ENCODE results near the gene CD164. TPM values are rescaled to one million over a fixed set of nuclear protein-coding genes. Genes with fewer than 3 reads are reported as not detected.

Gene CD164
- total RNA-seq, 3 donors from 2014 or later = 337 to 845 (median 513) TPM

DNA sequence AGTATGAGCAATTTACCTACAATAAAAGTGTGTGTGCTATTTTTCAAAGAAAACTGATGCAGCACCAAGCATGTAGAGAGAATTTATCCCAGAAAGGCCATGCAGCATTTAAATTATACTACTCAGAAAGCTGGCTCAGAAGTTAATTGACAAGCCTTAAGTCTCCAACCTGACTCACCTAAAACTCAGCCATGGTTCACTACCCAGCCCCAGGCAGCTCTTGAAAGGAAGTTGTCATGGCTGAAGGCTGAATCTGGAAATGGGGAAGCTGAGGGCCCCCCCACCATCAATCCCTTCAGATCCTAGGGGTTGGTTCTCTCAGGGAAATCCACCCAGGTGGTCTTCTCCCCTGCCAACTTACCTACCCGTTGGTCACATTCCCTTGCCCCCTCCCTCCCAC, 38.5 kb upstream of the CD164 start:
- intact Hi-C loops (cut with DNase I, micrococcal nuclease) = no loop called here
- H3K4me3 ChIP-seq = no peak overlapping the region
- no peaks in the 10 kb centered on the region for H3K4me1 ChIP-seq (ENCODE audit: low read depth)
- DNase-seq (no peak), ATAC-seq (no peak)
- no peak for TF ChIP-seq CTCF (IDR thresholded peaks at IDR 0.05)
- no peaks in the 10 kb centered on the region for H3K9me3 ChIP-seq
- no peaks in the 10 kb centered on the region for H3K36me3 ChIP-seq (ENCODE audit: low read depth)

DNA sequence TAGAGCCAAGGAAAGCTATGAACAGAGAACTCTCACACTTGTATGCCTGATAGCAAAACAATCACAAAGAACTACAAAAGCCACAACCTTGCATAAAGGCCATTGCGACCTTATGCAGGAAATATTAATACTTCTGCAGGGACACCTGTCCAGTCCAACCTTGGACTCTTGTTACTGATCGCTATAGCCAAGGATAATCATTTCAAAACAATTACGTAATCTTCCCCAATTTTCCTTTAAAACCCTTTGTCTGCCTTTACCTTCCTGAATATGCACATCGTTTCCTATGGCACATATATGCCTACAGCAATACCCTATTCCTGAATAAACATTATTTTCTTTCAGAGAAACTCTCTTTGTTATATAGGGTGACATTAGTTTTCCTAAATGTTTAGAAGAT, 35.4 kb upstream of the CD164 start:
- TF ChIP-seq CTCF (IDR thresholded peaks at IDR 0.05) = no peak
- Histone ChIP-seq H3K4me1 (ENCODE audit: low read depth) (no peaks in the 10 kb centered on the region), H3K4me3 (no peak overlapping the region), H3K36me3 (ENCODE audit: low read depth) (no peaks in the 10 kb centered on the region), H3K9me3 (no peaks in the 10 kb centered on the region)
- DNase-seq = no peak
- no peak for ATAC-seq
- intact Hi-C loops (cut with DNase I, micrococcal nuclease) = no loop called here

DNA sequence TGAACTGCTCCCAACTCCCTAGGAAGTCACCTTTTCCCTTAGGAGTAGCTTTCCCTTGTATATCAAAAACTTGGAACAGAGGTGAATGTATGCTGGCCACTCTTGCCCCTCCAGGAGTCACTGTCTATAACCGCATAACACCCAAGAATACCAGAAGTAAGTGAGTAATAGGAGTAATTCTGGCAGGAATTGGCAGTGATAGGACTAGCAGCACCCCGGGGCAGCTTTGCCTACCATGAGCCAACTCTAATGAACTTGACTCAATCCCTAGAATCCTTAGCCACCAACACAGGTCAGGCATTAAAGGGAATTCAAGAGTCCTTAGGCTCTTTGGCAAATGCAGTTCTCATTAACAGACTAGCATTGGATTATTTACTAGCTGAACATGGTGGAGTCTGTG, 28.8 kb upstream of the CD164 start:
- intact Hi-C loops (cut with DNase I, micrococcal nuclease) = no loop called here
- no peak for TF ChIP-seq CTCF (IDR thresholded peaks at IDR 0.05)
- DNase-seq (no peak), ATAC-seq (no peak)
- no peaks in the 10 kb centered on the region for H3K4me1 ChIP-seq (ENCODE audit: low read depth)
- no peaks in the 10 kb centered on the region for H3K9me3 ChIP-seq
- no peak overlapping the region for H3K4me3 ChIP-seq
- H3K36me3 ChIP-seq (ENCODE audit: low read depth) = no peaks in the 10 kb centered on the region

DNA sequence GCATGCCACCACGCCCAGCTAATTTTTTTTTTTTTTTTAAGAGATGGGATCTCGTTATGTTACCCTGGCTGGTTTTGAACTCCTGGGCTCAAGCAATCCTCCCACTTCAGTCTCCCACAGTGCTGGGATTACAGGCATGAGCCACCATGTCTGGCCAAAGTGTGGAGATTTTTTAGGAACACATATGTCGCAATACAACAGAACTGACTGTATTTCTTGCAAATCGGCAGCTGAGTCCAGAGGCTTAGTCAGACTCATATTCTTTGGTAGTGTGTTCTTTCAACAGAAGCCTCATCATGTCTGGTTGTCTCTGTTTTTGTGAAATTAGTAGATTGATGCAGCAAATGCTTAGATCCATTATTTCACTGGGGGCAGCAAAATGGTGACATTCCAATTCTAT, 23.9 kb upstream of the CD164 start:
- intact Hi-C loops (cut with DNase I, micrococcal nuclease) = no loop called here
- Histone ChIP-seq H3K4me3 (no peak overlapping the region), H3K9me3 (no peaks in the 10 kb centered on the region), H3K4me1 (ENCODE audit: low read depth) (no peaks in the 10 kb centered on the region), H3K36me3 (ENCODE audit: low read depth) (no peaks in the 10 kb centered on the region)
- ATAC-seq = no peak
- TF ChIP-seq CTCF (IDR thresholded peaks at IDR 0.05) = no peak
- DNase-seq = no peak

DNA sequence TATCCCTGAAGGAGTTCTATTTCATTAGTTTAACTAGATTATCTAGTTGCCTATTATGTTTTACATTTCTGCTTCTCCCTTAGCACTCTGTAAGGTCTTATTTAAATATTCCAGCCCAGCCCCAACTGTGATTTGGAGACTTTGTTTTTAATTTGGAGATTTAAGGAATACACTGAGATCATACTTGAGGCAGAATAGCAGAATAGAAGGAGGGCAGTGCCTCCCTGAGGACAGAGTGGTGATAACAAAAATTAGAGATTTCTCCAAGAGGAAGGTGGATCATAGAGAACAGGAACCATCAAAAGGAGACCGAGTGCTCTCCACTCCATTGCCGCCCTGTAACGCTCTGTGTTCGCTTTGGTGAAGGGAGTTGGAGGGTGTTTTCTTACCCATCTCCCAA, 14.8 kb upstream of the CD164 start:
- H3K4me1 ChIP-seq (ENCODE audit: low read depth) = no peaks in the 10 kb centered on the region
- peak; percentile 66 for ATAC-seq
- intact Hi-C loops (cut with DNase I, micrococcal nuclease) = no loop called here
- no peak for TF ChIP-seq CTCF (IDR thresholded peaks at IDR 0.05)
- DNase-seq = peak in 1 of 3 donors; percentile 47
- H3K4me3 ChIP-seq = no peak overlapping the region
- no peaks in the 10 kb centered on the region for H3K36me3 ChIP-seq (ENCODE audit: low read depth)
- no peaks in the 10 kb centered on the region for H3K9me3 ChIP-seq

DNA sequence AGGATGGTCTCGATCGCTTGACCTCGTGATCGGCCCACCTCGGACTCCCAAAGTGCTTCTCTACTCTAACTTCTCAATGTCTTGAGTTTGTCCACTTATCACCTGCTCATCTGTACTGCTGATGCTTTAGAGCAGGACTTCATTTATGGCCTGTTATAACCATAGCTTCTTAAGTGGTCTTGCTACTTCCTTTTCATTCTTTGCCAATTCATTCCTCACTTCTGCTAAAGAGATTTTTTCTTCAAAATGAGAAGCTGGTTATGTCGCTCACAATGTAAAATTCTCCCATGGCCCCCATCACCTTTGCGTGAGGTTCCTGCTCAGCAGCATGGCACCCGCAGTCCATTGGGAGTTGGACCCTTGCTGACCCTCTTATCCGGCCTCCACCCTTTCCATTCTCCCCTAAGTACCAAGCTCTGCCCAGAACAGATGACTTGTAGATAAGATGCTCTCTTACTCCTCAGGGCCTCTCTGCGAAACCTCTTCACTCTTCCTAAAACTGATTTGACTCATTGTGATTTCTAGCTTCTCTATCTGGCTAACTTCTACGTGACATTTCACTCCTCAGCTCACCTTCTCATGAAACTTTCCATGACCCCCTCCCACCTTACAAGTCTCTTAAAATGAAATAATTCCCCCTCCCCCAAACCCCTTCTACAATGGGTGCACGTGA, 13.9 kb upstream of the CD164 start:
- Histone ChIP-seq H3K9me3 (no peaks in the 10 kb centered on the region), H3K4me3 (no peak overlapping the region), H3K36me3 (ENCODE audit: low read depth) (no peaks in the 10 kb centered on the region), H3K4me1 (ENCODE audit: low read depth) (no peaks in the 10 kb centered on the region)
- DNase-seq (no peak), ATAC-seq (no peak)
- no peak for TF ChIP-seq CTCF (IDR thresholded peaks at IDR 0.05)
- intact Hi-C loops (cut with DNase I, micrococcal nuclease) = no loop called here
